ENCODE results near the gene RFESD.

GRCh38 chr5:95620870-95621838, 25.4 kb upstream of the RFESD start:
- TF ChIP-seq POLR2A (IDR thresholded peaks at IDR 0.05; ENCODE audit: extremely low read depth, insufficient read length) (no peak), CTCF (IDR thresholded peaks at IDR 0.05; ENCODE audit: low read depth, low read length) (no peak), MAX (IDR thresholded peaks at IDR 0.05; ENCODE audit: low read depth, low read length) (no peak)
